WERI-Rb-1 (cell line): ENCODE measurements around the gene TRMT112.

Experiments used
- DNase-seq: peaks from one replicate; pipeline ENCODE4 v3.0.0-alpha.2; 2020
- H3K27ac ChIP-seq: fragments of 250-450 bp; sonication (Bioruptor Pico); 2 replicates; pipeline ENCODE4 v1.5.1; 2020; ENCODE audit warnings: mild to moderate bottlenecking, moderate library complexity
- H3K27me3 ChIP-seq: fragments of 250-450 bp; sonication (Bioruptor Pico); 2 replicates; pipeline ENCODE4 v1.5.1; 2021; ENCODE audit warnings: mild to moderate bottlenecking, low read depth, moderate library complexity; ENCODE audit not compliant: insufficient read depth, severe bottlenecking
- H3K36me3 ChIP-seq: fragments of 250-450 bp; sonication (Bioruptor Pico); 2 replicates; pipeline ENCODE4 v1.5.1; 2020; ENCODE audit warnings: mild to moderate bottlenecking, moderate library complexity
- H3K4me3 ChIP-seq: 2 replicates; pipeline ENCODE4 v1.5.1; 2011; ENCODE audit warnings: low read depth, mild to moderate bottlenecking, control low read depth, low read length
- H3K9me3 ChIP-seq: fragments of 250-450 bp; sonication (Bioruptor Pico); 2 replicates; pipeline ENCODE4 v1.5.1; 2021; ENCODE audit warnings: mild to moderate bottlenecking, moderate library complexity; ENCODE audit not compliant: severe bottlenecking
- TF ChIP-seq, protein P1 (sequence below): IDR thresholded peaks from 2 replicates; pipeline ENCODE4 v1.5.1; 2011; ENCODE audit warnings: low read depth, mild to moderate bottlenecking, control low read depth, inconsistent platforms, low read length

Gene TRMT112

DNA sequence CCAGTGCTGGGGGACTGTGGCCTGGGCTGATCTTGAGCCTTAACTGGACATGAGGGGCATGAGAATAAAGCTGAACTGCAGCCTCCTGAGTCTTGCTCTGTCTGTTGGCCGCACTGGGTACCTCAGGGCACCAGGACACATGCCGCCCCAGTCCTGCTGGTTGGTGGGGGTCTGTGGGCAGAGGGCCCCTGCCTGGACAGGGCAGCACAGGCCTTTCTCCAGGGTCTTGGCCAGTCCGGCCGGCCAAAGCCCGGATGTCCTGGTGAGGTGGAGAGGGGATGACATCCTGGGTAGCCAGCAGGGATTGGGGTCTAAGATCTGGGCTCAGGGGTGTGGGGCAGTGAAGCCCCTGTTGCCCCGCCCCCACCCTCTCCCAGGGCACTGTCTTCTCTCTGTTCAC lies 40.1 kb upstream of the TRMT112 start:
- DNase-seq = no peak
- Histone ChIP-seq H3K27me3 (no peaks in the 10 kb centered on the region), H3K27ac (no peak overlapping the region), H3K36me3 (peaks cover 10% of the 10 kb centered on the region), H3K4me3 (no peak overlapping the region), H3K9me3 (no peaks in the 10 kb centered on the region)
- TF ChIP-seq, protein P1, sequence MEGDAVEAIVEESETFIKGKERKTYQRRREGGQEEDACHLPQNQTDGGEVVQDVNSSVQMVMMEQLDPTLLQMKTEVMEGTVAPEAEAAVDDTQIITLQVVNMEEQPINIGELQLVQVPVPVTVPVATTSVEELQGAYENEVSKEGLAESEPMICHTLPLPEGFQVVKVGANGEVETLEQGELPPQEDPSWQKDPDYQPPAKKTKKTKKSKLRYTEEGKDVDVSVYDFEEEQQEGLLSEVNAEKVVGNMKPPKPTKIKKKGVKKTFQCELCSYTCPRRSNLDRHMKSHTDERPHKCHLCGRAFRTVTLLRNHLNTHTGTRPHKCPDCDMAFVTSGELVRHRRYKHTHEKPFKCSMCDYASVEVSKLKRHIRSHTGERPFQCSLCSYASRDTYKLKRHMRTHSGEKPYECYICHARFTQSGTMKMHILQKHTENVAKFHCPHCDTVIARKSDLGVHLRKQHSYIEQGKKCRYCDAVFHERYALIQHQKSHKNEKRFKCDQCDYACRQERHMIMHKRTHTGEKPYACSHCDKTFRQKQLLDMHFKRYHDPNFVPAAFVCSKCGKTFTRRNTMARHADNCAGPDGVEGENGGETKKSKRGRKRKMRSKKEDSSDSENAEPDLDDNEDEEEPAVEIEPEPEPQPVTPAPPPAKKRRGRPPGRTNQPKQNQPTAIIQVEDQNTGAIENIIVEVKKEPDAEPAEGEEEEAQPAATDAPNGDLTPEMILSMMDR = no peak

DNA sequence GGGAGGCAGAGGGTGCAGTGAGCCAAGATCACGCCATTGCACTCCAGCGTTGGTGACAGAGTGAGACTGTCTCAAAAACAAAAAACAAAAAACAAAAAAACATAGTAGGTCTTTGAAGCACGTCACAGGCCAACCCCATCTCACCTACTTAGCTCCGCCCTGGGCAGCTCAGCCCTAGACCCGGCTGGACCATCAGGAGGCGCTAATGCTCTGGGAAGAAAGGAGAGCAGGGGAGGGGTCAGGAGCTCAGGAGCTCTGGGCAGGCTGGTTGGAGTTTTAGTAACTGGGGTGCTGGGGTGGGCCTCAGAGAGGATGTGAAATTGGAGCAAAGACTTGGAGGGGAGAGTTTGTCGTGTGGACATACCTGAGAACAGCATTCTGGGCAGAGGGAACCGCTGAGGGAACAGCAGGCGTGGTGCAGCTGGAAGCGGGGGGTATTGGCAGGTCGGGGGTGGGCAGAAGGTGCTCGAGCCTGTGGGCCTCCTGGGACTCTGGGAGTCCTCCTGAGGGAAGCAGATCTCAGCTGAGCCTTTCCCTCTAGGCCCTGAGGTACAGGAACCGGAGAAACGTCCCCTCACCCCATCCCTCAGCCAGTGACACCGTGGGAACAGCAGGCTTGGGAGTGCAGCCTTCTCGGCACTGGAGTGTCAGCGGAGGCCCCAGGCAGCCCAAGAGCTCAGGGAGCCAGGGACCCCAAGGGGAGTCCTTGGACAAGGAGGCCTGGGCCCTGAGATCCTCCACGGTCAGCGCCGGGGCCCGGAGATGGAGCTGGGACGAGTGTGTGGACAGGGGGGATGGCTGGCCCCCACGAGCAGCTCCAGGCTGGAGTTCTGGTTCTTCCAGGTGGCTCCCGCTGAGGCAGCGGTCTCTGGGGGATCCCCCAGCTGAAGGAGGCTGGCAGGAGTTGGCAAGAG lies 39.4 kb upstream of the TRMT112 start:
- TF ChIP-seq, protein P1 = peak; percentile 80
- Histone ChIP-seq H3K9me3 (no peaks in the 10 kb centered on the region), H3K36me3 (peaks cover 3% of the 10 kb centered on the region), H3K27ac (no peak overlapping the region), H3K27me3 (no peaks in the 10 kb centered on the region), H3K4me3 (no peak overlapping the region)
- DNase-seq = peak; percentile 91

DNA sequence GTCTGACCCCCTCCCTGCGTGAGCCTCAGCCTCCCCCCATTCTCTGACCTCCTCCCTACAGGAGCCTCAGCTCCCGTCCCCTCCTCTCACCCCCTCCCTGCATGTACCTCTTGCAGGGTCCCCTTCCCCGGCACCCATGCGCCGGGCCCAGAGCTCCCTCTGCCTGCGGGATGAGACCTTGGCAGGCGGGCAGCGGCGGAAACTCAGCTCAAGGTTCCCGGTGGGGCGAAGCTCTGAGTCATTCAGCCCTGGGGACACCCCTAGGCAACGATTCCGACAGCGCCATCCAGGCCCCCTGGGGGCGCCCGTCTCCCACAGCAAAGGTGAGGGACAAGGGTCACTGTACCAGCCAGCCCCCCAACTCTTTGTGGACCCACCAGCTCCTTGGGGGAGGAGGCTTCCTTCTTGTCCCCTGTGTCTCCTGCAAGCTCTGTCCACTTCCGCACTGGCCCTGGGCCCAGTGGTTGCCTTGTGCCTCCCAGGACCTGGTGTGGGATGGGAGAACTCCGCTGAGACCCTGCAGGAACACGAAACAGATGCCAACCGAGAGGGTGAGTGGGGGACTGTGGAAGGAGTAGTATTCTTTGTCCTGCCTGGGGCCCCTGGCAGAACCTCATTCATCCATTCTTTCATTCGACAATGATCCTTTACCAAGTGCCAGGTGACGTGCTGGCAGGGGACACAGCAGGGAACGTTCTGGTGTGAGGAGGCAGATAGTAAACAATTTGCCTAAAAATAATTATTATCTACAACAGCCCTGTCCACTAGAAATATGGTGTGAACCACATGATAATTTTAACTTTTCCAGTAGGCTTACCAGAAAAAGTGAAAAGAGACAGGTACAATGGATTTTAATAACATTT lies 38.0 kb upstream of the TRMT112 start:
- H3K4me3 ChIP-seq = no peak overlapping the region
- no peaks in the 10 kb centered on the region for H3K27me3 ChIP-seq
- DNase-seq = peak; percentile 87
- TF ChIP-seq, protein P1 = peak; percentile 78
- no peaks in the 10 kb centered on the region for H3K9me3 ChIP-seq
- peak overlapping the region; percentile 41; the same call in 1 of the 2 replicates for H3K27ac ChIP-seq
- H3K36me3 ChIP-seq = no peaks in the 10 kb centered on the region

DNA sequence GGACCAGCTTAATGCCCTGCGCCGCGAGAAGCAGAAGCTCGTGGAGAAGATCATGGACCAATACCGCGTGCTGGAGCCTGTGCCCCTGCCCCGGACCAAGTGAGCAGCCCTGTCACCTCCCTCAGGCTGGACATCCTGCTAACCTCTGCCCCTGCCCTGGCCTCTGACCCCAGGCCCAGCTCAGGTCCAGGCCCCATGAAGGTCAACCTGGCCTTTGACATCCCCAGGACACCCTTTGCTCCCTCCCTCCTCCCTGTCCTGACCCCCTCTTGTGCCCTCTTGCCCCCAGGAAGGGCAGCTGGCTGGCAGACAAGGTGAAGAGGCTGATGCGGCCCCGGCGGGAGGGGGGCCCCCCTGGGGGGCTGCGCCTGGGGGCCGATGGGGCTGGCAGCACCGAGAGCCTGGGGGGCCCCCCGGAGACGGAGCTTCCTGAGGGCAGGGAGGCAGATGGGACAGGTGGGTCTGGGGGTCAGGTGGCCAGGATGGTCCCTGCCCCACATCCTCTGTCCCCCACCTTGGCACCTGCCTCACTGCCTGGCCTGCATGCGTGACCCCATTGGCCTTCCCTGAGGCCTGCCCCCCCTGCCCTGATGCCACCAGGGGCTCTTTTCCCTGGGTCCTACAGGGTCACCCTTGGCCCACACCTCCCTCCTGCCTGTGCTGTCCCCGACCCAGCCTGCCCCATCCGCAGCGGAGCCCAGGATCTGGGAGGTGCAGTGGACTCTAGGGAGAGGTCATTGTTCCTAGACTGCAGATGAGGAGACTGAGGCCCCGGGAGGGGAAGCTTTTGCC lies 36.6 kb upstream of the TRMT112 start:
- Histone ChIP-seq H3K27me3 (no peaks in the 10 kb centered on the region), H3K27ac (no peak overlapping the region)

More for the DNA sequence above, 36.6 kb upstream of the TRMT112 start:
- Histone ChIP-seq H3K9me3 (no peaks in the 10 kb centered on the region), H3K4me3 (no peak overlapping the region), H3K36me3 (no peaks in the 10 kb centered on the region)
- TF ChIP-seq, protein P1 = no peak
- peak; percentile 6 for DNase-seq
